ENCODE data around the gene CTSE. TPM values are rescaled to one million over a fixed set of nuclear protein-coding genes. Genes with fewer than 3 reads are reported as not detected.

The CTSE gene
- total RNA-seq, 1 experiment from 2014 or later, result not detected

DNA sequence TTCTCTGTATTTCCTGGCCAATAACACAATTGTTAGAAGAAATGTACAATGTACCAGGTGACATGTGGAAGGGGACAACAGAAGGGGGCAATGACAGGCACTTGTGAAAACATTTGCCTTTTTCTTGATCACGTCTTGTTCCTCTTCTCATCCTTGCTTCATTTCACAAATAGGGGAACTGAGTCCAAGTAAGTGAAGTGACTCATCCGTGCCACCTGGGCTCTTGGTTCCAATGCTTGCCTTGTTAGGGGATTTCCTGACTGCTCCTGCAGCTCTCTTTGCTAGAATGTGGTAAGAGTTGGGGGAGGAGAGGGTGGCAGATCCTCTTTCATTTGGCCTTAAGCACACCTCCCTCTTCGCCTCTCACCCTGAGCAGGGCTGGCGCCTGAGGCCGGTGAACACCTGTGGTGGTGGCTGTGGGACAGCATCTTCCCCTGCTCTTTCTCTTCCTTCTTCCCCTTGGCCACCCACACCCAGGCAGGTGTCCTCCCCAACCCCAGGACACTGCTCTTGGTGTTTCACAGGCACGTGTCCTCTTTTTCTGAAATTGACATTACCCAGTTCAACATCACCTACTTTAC, 27.1 kb upstream of the CTSE start:
- Histone ChIP-seq H3K4me1 (ENCODE audit: control insufficient read depth, insufficient read depth, low read length) (no peaks in the 10 kb centered on the region), H3K9me3 (ENCODE audit: control insufficient read depth, insufficient read depth, low read depth, low read length) (no peaks in the 10 kb centered on the region), H3K4me3 (ENCODE audit: low read depth in 2 of 2, low read length in 2 of 2) (no peak overlapping the region), H3K27me3 (ENCODE audit: control insufficient read depth, insufficient read depth, low read length) (peaks cover 1% of the 10 kb centered on the region; the same call in 1 of the 2 replicates), H3K27ac (ENCODE audit: low read length) (no peak overlapping the region), H3K36me3 (ENCODE audit: control insufficient read depth, insufficient read depth, low read length) (no peaks in the 10 kb centered on the region)
- TF ChIP-seq TCF7L2 (IDR thresholded peaks at IDR 0.05; ENCODE audit: low read depth, low read length) (no peak), POLR2AphosphoS5 (IDR thresholded peaks at IDR 0.05; ENCODE audit: low read depth, low read length) (no peak), SIN3A (IDR thresholded peaks at IDR 0.05; ENCODE audit: borderline replicate concordance, insufficient read depth, low read depth, low read length) (no peak)
- TF ChIP-seq, protein P1, sequence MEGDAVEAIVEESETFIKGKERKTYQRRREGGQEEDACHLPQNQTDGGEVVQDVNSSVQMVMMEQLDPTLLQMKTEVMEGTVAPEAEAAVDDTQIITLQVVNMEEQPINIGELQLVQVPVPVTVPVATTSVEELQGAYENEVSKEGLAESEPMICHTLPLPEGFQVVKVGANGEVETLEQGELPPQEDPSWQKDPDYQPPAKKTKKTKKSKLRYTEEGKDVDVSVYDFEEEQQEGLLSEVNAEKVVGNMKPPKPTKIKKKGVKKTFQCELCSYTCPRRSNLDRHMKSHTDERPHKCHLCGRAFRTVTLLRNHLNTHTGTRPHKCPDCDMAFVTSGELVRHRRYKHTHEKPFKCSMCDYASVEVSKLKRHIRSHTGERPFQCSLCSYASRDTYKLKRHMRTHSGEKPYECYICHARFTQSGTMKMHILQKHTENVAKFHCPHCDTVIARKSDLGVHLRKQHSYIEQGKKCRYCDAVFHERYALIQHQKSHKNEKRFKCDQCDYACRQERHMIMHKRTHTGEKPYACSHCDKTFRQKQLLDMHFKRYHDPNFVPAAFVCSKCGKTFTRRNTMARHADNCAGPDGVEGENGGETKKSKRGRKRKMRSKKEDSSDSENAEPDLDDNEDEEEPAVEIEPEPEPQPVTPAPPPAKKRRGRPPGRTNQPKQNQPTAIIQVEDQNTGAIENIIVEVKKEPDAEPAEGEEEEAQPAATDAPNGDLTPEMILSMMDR (IDR thresholded peaks at IDR 0.05), result no peak
- TF ChIP-seq, protein P2, sequence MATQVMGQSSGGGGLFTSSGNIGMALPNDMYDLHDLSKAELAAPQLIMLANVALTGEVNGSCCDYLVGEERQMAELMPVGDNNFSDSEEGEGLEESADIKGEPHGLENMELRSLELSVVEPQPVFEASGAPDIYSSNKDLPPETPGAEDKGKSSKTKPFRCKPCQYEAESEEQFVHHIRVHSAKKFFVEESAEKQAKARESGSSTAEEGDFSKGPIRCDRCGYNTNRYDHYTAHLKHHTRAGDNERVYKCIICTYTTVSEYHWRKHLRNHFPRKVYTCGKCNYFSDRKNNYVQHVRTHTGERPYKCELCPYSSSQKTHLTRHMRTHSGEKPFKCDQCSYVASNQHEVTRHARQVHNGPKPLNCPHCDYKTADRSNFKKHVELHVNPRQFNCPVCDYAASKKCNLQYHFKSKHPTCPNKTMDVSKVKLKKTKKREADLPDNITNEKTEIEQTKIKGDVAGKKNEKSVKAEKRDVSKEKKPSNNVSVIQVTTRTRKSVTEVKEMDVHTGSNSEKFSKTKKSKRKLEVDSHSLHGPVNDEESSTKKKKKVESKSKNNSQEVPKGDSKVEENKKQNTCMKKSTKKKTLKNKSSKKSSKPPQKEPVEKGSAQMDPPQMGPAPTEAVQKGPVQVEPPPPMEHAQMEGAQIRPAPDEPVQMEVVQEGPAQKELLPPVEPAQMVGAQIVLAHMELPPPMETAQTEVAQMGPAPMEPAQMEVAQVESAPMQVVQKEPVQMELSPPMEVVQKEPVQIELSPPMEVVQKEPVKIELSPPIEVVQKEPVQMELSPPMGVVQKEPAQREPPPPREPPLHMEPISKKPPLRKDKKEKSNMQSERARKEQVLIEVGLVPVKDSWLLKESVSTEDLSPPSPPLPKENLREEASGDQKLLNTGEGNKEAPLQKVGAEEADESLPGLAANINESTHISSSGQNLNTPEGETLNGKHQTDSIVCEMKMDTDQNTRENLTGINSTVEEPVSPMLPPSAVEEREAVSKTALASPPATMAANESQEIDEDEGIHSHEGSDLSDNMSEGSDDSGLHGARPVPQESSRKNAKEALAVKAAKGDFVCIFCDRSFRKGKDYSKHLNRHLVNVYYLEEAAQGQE (IDR thresholded peaks at IDR 0.05; ENCODE audit: insufficient read depth in 1 of 2, low read depth in 2 of 2, low read length in 1 of 2), result no peak
- BruUV-seq (replicated peaks), result no TSS peak
- in situ Hi-C loops (cut with HindIII; ENCODE audit: low pct_unique_long_range_greater_than_20kb, low sequenced_read_pairs) (no loop called here), intact Hi-C loops (cut with micrococcal nuclease; ENCODE audit: unreplicated experiment) (no loop called here)
- POLR2A ChIA-PET, result no interaction called here
- CTCF ChIA-PET, result no interaction called here
- no peak for ATAC-seq
- no peak for DNase-seq (ENCODE audit: low read depth, low spot score)

DNA sequence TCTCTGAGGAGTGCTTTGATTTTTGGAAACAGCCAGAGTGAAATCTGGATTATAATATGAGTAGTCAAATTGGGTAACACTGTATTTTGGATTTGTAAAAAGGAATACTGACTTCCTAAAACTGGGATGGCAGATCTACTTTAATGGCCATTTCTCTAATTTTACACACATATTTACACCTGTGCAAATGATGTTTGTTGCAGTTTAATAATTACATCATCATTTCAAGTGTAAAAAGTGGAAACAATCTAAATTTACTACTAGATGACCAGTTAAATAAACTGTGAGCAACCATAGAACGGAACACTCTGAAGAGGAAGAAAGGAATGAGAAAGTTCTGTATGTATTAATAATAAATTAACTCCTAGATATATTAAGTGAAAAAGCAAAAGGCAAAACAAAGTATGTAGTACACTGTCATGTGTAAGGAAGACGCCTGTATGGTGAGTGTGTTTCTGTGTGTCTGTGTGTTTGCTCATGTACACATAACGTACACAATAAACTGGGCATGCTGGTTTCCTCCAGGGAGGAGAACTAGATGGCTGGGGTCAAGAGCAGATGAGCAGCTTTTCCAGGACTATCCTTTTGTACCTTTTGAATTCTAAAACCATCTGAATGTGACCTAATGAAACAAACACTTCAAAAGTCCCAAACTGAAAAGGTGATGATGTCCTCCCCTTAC, 26.4 kb upstream of the CTSE start:
- TF ChIP-seq POLR2AphosphoS5 (IDR thresholded peaks at IDR 0.05; ENCODE audit: low read depth, low read length) (no peak), TCF7L2 (IDR thresholded peaks at IDR 0.05; ENCODE audit: low read depth, low read length) (no peak), SIN3A (IDR thresholded peaks at IDR 0.05; ENCODE audit: borderline replicate concordance, insufficient read depth, low read depth, low read length) (no peak)
- TF ChIP-seq, protein P1 (IDR thresholded peaks at IDR 0.05), result no peak
- TF ChIP-seq, protein P2 (IDR thresholded peaks at IDR 0.05; ENCODE audit: insufficient read depth in 1 of 2, low read depth in 2 of 2, low read length in 1 of 2), result no peak
- CTCF ChIA-PET, result no interaction called here
- Histone ChIP-seq H3K36me3 (ENCODE audit: control insufficient read depth, insufficient read depth, low read length) (no peaks in the 10 kb centered on the region), H3K4me1 (ENCODE audit: control insufficient read depth, insufficient read depth, low read length) (no peaks in the 10 kb centered on the region), H3K27ac (ENCODE audit: low read length) (no peak overlapping the region), H3K9me3 (ENCODE audit: control insufficient read depth, insufficient read depth, low read depth, low read length) (no peaks in the 10 kb centered on the region), H3K4me3 (ENCODE audit: low read depth in 2 of 2, low read length in 2 of 2) (no peak overlapping the region), H3K27me3 (ENCODE audit: control insufficient read depth, insufficient read depth, low read length) (peaks cover 2% of the 10 kb centered on the region; the same call in 1 of the 2 replicates)
- POLR2A ChIA-PET, result no interaction called here
- in situ Hi-C loops (cut with HindIII; ENCODE audit: low pct_unique_long_range_greater_than_20kb, low sequenced_read_pairs), result no loop called here
- no TSS peak for BruUV-seq (replicated peaks)
- intact Hi-C loops (cut with micrococcal nuclease; ENCODE audit: unreplicated experiment), result no loop called here
- DNase-seq (ENCODE audit: low read depth, low spot score), result no peak
- no peak for ATAC-seq

Data from Panc1 (cell line).